GM21381 (cell line): ENCODE results near the gene NRP2.

Experiments
- ATAC-seq: cut with Tn5 transposase; IDR thresholded peaks from one replicate; pipeline ENCODE4 v1.9.1; 2021; ENCODE audit warnings: mild to moderate bottlenecking, moderate library complexity; ENCODE audit not compliant: unreplicated experiment

The NRP2 gene

DNA sequence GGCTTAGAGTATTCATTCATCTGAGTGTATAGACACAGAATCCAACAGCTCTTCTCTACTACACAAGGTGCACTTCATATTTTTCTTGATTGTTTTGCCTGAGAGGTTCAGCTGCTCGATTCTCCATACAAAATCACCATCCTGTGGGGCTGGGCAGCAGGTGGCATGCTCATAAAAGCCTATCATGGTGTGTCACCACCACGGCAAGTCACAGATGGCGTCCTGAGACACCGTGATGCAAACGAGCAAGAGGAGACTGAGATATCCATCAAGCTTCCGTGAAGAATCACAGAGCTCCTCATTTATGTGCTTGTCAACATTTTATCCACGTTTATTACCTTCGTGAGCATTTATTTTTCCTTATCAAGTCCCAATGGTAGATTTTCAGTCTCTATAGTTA is 22.4 kb upstream of the NRP2 start:
- no peak for ATAC-seq

GRCh38 chr2:205660521-205661124 is 21.7 kb upstream of the NRP2 start:
- peak; percentile 54 for ATAC-seq

- ATAC-seq, result no peak
These were observed 21.0 kb upstream of the NRP2 start for GRCh38 chr2:205661281-205661680.

- no peak for ATAC-seq
These were observed 19.9 kb upstream of the NRP2 start for GRCh38 chr2:205662206-205662965.

GRCh38 chr2:205665791-205666190 is 16.5 kb upstream of the NRP2 start:
- no peak for ATAC-seq

DNA sequence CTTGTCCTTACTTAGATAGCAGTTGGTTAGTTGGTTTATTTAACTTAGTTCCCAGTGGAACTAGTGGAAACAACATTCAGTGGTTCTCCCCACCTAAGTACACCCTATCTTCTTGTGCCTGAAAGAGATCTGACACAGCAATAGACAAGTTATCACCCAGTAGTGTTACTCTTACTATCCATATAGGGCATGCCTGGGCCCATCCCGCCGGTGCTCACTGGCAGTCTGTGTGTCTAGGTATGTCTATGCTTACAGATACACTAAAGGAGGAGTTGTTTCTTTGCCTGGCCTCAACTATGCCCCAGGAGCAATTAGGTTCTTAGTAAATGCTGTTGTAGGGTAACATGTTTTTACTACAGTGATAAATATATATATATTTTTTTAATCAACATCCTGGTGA is 12.0 kb upstream of the NRP2 start:
- ATAC-seq, result no peak

- no peak for ATAC-seq
These were observed 9.0 kb upstream of the NRP2 start for GRCh38 chr2:205673312-205673711.

GRCh38 chr2:205675861-205676516 is 6.3 kb upstream of the NRP2 start:
- ATAC-seq, result no peak

DNA sequence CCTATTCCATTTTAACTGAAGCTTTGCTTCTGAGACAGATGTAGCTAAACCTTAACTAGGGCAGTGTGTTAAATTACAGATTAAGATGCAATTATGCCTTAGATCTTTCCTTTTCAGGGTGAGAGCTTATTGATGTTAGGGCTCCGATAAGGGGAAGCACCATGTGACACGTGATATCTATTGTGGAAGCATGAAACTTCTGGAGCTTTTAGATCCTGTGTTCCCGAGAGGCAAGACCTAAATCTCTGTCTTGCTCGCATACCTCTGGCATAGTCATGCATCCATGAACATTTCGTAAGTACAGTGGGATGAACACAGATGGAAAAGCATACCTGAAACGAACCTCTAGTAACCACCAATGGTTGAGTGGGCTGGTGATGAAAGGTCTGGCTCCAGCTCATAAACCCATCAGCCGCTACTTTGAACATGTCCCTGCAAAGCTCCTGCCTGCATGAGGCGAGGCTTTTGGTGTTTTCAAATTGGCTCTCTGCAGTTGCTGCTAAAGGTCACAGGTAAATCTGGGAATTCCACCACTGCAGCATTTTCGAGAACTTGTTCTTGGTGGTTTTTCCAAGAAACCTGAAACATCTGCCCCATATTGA is 3.7 kb upstream of the NRP2 start:
- no peak for ATAC-seq

DNA sequence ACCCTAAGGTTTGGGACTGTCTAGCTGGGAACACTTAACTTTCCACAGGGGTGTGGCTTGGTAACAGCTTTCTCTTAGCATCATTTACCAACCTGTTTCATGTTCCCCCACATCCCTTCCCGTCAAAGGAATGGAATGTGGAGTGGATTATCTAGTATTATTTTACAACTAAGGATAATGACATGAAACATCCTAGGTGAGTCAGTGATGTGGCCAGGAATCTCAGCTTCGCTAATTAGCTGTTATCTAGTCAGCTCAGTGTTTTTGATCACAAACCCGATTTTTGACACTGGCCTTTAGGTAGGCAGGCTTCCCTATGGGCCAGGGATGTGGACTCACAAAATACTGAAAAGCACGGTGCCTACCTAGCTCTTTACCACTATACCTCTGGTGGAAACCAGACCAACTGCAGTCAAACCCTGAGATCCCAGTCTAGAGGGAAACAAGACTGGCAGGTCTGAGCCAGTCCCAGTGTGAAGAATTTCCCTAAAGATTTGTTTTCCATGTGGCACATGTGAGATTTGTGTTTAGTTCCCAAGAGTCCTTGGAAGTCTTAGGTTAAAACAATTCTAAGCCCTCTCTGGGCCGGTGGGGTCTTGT is 2.8 kb upstream of the NRP2 start:
- ATAC-seq, result no peak

DNA sequence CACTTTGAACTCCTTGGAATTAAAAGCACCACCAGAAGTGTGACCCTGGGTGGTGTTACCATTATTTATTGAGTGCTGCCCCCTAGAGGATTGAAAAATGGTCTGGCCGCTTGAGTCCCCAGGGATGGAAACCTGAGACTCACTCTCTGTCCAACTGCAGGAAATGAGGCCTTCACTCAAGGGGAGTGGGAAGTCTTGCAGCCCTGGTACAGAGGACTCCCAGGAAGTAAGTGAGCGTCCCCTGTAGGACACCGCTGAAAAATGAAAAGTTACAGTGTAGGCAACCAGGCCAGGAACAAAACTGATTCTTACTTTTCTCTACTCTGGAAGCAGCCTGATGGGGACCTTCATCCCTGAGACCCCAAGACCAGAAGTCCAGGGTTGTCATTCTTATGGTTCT is 2.2 kb upstream of the NRP2 start:
- ATAC-seq, result peak; percentile 66

DNA sequence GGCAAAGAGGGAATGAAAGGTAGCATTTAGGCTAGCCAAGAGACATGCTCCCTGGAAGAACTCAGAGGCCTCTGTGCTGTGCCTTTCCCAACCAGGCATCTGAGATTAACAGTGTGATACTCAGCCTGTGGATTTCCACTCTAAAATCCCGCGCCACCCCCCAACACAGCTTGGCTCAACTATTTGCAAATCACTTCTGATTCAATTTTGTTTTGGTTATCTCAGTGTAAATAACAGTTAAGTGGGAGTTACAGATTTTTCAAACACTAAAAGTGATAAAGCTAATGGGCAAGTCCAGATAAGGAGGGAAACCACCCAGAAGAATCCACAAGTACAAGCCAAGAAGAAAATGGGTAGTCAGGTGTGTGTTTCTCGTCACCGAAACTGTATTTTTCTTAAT is 1.4 kb upstream of the NRP2 start:
- ATAC-seq, result no peak

DNA sequence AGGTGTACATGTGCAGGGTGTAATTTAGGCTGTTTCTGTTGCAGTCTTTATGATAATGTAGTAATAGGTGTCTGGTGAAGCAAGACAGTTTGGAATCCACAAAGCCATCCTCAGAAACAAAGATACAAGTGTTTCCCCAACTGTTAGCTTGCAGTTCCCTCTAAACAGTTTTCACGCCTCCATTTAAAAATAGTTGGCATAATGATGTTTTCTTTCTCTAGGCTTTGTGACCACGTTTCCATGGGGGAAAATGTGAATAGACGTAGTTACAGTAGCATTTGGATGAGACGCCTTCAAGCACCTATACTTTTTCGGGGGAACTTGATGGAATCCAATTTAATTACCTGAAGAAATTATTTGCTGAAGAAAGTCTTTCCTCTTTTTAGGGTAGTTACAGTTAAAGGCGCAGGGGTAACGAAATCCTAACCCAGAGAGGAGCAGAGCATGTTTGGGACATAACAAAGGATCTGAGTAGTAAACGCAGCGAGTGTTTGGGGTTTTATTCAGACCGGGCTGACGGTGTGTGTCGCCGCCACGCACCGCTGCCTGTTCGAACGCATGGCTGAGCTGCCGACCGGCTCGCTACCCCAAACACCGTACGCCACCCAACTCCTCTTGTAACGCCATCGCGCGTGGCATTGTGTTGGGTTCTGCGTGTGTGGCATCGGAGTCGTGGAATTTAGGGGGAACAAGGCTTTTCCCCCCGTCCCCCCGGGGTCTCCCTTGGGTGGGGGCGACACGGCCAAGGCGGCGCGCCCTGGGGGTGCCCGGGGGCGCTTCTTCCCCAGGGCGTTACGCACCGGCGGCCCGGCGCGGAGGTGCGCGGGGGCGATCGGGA is 681 bp upstream of the NRP2 start:
- no peak for ATAC-seq

- ATAC-seq, result no peak
These were observed 735 bp downstream of the NRP2 start for GRCh38 chr2:205682971-205683501.

- ATAC-seq, result no peak
These were observed 1.4 kb downstream of the NRP2 start for GRCh38 chr2:205683502-205684367.

DNA sequence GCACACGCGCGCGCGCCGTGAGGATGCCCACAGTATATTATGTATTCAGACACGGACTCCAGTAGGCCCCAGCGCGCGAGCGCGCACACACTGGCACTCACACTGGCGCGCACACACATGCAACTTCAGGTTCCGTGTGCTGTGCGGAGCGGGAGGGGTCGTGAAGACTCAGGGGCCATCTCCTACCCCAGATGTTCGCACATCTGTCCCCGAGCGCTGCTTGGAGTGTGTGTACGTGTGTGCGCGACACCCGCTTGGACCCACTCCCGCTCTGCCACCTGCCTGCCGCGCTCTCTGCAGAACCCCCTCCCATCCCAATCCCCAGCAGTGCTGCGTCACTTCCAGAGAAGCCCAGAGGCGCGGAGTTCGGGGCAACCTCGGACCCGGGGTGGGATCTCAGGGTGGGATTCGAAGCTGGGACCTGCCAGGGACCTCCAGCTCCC is 2.6 kb downstream of the NRP2 start:
- ATAC-seq, result no peak

- ATAC-seq, result no peak
These were observed 3.2 kb downstream of the NRP2 start for GRCh38 chr2:205685314-205686055.

GRCh38 chr2:205686056-205686782 is 3.9 kb downstream of the NRP2 start:
- no peak for ATAC-seq
